Natural killer cell (primary cell): ENCODE results near the gene NME3. TPM values are rescaled to one million over a fixed set of nuclear protein-coding genes. Genes with fewer than 3 reads are reported as not detected.

Experiments
- ATAC-seq, 3 donors: fragments of 150-1000 bp in 2 of 3; fragments of 200-7000 bp in 1 of 3; cut with Tn5 transposase; 1 replicate in 1 of 3; 2 replicates in 2 of 3; pipeline ENCODE4 v1.10.0; 2021; ENCODE audit warnings: mild to moderate bottlenecking in 2 of 3, moderate library complexity in 2 of 3
- DNase-seq, 2 donors: peaks; one replicate each; pipeline versions ENCODE4 v3.0.0 to v3.0.0-alpha.2; 2013 to 2021; ENCODE audit warnings: mixed read lengths in 1 of 2
- H3K27ac ChIP-seq: one replicate; pipeline ENCODE4 v1.5.1; 2013; ENCODE audit warnings: mild to moderate bottlenecking, low read length
- H3K27me3 ChIP-seq: one replicate; pipeline ENCODE4 v1.6.1; 2013; ENCODE audit warnings: low read length; ENCODE audit not compliant: control insufficient read depth, insufficient read depth
- H3K36me3 ChIP-seq: one replicate; pipeline ENCODE4 v1.6.1; 2013; ENCODE audit warnings: low read length; ENCODE audit not compliant: control insufficient read depth, insufficient read depth
- H3K4me1 ChIP-seq: one replicate; pipeline ENCODE4 v1.6.1; 2013; ENCODE audit warnings: low read length; ENCODE audit not compliant: control insufficient read depth, insufficient read depth
- H3K4me3 ChIP-seq: one replicate; pipeline ENCODE4 v1.5.1; 2013; ENCODE audit warnings: low read length
- H3K9me3 ChIP-seq: one replicate; pipeline ENCODE4 v1.6.1; 2013; ENCODE audit warnings: low read length; ENCODE audit not compliant: control insufficient read depth, insufficient read depth
- H3K27ac Mint-ChIP-seq, 2 donors: one replicate each; pipeline ENCODE4 v1.8.0; 2022; ENCODE audit warnings: mild to moderate bottlenecking in 2 of 2, mixed read lengths in 2 of 2, moderate library complexity in 1 of 2
- H3K27me3 Mint-ChIP-seq, 2 donors: one replicate each; pipeline ENCODE4 v1.8.0; 2022; ENCODE audit warnings: low read depth in 2 of 2, mixed read lengths in 2 of 2
- H3K36me3 Mint-ChIP-seq: one replicate; pipeline ENCODE4 v1.8.0; 2022; ENCODE audit warnings: mixed read lengths
- H3K4me1 Mint-ChIP-seq, 2 donors: one replicate each; pipeline ENCODE4 v1.8.0; 2022; ENCODE audit warnings: mixed read lengths in 2 of 2
- H3K4me3 Mint-ChIP-seq: one replicate; pipeline ENCODE4 v1.8.0; 2022; ENCODE audit warnings: mild to moderate bottlenecking, moderate library complexity, mixed read lengths
- H3K9me3 Mint-ChIP-seq, 2 donors: one replicate each; pipeline ENCODE4 v1.8.0; 2022; ENCODE audit warnings: mixed read lengths in 2 of 2
- WGBS: methylation state at CpG from one replicate; pipeline ENCODE4 v1.1.7; 2013; ENCODE audit warnings: missing lambda C conversion rate; ENCODE audit not compliant: insufficient coverage; 5-methylcytosine and 5-hydroxymethylcytosine counted together
- intact Hi-C: fragments of 100-400 bp; cut with micrococcal nuclease; formaldehyde crosslinking; loops from one replicate; pipeline ENCODE4 v1.14.2; 2022
- total RNA-seq, 4 donors: library from RNA; stranded (reverse); fragments of 120-200 nt in 1 of 4; gene quantifications; one replicate each; pipeline versions ENCODE4 v1.2.3 to v1.2.4, GENCODE V29; 2013 to 2022
- TF ChIP-seq, protein P1 (sequence below): fragments of 200-600 bp; IDR thresholded peaks from one replicate; pipeline ENCODE4 v1.8.0; 2022; ENCODE audit warnings: antibody characterized with exemption

NME3 gene
- total RNA-seq, 3 donors from 2014 or later (not counting 1 experiment from before 2014, with no cell fraction given): 40.6 to 50.3 (median 46.2) TPM

DNA sequence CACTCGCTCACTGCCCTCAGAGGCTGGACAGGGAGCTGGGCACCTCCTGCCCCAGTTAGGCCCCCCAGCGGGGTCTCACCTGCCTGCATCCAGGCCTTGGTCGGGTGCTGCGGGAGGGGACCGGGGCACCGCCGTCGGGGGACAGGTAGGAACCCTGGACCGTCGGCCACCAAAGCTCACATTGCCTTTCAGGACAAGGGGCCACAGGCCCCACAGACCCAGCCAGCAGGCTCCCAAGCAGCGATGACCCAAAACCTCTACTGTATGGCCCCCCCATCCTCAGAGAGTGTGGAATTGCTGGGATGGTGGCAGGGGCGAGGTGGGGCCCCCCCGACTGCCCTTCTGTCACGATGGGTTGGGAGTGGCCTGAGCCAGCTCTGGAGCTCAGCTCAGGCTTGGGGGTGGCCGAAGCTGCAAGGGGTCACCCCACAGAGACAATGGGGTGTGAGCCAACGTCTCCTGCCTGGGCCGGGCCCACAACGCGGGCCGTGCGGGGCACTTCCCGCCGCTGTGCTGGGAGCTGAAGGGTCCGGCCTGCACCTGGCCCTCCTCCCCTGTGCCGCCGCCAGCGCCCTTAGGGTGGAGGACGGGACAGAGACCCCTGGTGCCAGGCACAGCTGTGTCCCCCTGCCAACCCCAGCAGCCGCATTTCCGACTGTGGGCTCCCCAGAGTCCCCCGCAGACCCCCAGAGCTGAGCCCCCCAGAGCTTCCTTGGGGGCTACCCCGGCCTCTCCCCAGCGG lies 21.7 kb upstream of the NME3 start:
- Mint-ChIP-seq H3K27ac (no peak overlapping the region), H3K27me3 (no peaks in the 10 kb centered on the region), H3K4me3 (no peak overlapping the region), H3K9me3 (no peaks in the 10 kb centered on the region), H3K4me1 (peaks cover 6% of the 10 kb centered on the region in 2 donors), H3K36me3 (no peaks in the 10 kb centered on the region)
- 96% methylated on average over 32 of the region's 33 CpGs for WGBS
- Histone ChIP-seq H3K27me3 (no peaks in the 10 kb centered on the region), H3K9me3 (peaks cover 3% of the 10 kb centered on the region), H3K4me3 (no peak overlapping the region), H3K27ac (no peak overlapping the region), H3K4me1 (no peaks in the 10 kb centered on the region), H3K36me3 (peaks cover 10% of the 10 kb centered on the region)
- TF ChIP-seq, protein P1, sequence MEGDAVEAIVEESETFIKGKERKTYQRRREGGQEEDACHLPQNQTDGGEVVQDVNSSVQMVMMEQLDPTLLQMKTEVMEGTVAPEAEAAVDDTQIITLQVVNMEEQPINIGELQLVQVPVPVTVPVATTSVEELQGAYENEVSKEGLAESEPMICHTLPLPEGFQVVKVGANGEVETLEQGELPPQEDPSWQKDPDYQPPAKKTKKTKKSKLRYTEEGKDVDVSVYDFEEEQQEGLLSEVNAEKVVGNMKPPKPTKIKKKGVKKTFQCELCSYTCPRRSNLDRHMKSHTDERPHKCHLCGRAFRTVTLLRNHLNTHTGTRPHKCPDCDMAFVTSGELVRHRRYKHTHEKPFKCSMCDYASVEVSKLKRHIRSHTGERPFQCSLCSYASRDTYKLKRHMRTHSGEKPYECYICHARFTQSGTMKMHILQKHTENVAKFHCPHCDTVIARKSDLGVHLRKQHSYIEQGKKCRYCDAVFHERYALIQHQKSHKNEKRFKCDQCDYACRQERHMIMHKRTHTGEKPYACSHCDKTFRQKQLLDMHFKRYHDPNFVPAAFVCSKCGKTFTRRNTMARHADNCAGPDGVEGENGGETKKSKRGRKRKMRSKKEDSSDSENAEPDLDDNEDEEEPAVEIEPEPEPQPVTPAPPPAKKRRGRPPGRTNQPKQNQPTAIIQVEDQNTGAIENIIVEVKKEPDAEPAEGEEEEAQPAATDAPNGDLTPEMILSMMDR: no peak
- intact Hi-C loops: no loop called here
- ATAC-seq (no peak), DNase-seq (no peak)

DNA sequence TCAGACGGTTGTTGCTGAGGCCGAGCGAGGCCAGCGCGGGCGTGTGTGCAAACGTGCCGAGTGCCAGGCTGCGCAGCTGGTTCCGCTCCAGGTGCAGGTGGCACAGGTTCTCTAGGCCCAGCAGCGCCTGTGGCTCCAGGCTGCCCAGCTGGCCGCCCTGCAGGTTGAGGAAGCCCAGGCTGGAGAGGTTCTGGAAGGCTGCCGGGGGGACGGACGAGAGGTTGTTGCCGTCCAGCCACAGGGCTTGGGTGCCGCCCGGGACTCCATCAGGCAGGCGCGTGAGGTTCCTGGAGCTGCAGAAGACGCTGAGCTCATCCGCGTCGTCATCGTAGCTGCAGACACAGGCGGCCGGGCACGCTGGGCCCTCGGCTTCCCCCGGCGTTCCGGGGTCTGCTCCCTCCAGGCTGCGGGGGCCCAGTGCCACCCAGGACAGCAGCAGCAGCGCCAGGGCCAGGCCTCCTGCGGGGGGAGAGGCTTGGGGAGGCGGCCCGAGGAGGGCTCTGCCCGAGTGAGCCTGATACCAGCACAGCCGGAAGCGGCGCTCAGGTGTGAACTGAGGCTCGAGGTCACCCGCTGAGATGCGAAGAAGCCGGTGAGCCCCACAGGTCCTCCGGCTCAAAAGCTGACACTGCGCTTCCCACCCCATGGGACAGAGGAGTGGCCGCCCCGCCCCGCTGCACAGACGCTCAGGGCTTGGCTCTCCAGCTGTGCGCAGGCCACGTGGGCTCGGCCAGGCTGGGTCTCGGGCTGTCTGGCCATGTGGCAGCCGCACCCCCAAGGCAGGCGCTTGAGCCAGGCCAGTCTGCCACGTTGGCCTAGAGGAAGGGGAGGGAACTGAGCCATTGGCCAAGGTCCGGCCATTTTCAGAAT lies 20.8 kb upstream of the NME3 start:
- ATAC-seq: no peak
- TF ChIP-seq, protein P1: no peak
- Histone ChIP-seq H3K36me3 (peaks cover 14% of the 10 kb centered on the region), H3K9me3 (no peaks in the 10 kb centered on the region), H3K27me3 (no peaks in the 10 kb centered on the region), H3K27ac (no peak overlapping the region), H3K4me1 (no peaks in the 10 kb centered on the region), H3K4me3 (no peak overlapping the region)
- H3K27ac Mint-ChIP-seq: no peak overlapping the region
- 94% methylated on average over 59 of the region's 59 CpGs for WGBS
- no peaks in the 10 kb centered on the region for H3K36me3 Mint-ChIP-seq
- H3K27me3 Mint-ChIP-seq: no peaks in the 10 kb centered on the region
- intact Hi-C loops: no loop called here
- no peaks in the 10 kb centered on the region for H3K9me3 Mint-ChIP-seq
- no peak overlapping the region for H3K4me3 Mint-ChIP-seq
- DNase-seq: no peak
- H3K4me1 Mint-ChIP-seq: peaks cover 6% of the 10 kb centered on the region in 2 donors

DNA sequence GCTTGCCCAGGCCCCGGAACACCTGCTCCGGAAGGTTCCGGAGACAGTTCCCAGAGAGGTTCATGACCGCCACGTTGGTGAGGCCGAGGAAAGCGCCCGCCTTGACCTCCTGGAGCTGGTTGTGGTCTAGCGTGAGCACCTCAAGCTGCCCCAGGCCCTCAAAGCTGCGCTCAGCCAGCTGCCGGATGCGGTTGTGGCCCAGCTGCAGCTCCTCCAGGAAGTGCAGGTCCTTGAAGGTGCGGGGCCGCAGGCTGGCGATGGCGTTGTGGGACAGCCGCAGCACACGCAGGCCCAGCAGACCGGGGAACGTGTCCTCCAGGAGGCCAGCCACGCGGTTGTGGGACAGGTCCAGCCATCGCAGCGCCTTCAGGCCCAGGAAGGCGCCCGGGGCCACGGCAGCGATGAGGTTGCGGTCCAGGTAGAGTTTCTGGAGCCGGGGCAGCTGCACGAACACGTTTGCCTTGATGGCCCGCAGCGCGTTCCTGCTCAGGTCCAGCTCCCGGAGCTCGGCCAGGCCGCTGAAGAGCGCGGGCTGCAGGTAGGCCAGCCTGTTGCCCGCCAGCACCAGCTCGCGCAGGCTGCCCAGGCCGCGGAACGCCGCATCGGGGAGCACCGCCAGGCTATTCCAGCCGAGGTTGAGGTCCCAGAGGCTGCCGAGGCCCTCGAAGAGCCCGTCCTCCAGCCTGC lies 20.1 kb upstream of the NME3 start:
- H3K27me3 ChIP-seq: no peaks in the 10 kb centered on the region
- H3K27me3 Mint-ChIP-seq: no peaks in the 10 kb centered on the region
- DNase-seq (no peak), ATAC-seq (no peak)
- no peak overlapping the region for H3K4me3 Mint-ChIP-seq
- WGBS: 96% methylated on average over 53 of the region's 53 CpGs
- intact Hi-C loops: no loop called here
- peaks cover 20% of the 10 kb centered on the region for H3K36me3 ChIP-seq
- H3K9me3 ChIP-seq: no peaks in the 10 kb centered on the region
- H3K4me3 ChIP-seq: no peak overlapping the region
- no peaks in the 10 kb centered on the region for H3K9me3 Mint-ChIP-seq
- no peaks in the 10 kb centered on the region for H3K4me1 ChIP-seq
- TF ChIP-seq, protein P1: no peak
- H3K27ac ChIP-seq: no peak overlapping the region
- H3K27ac Mint-ChIP-seq: no peak overlapping the region
- no peaks in the 10 kb centered on the region for H3K36me3 Mint-ChIP-seq
- H3K4me1 Mint-ChIP-seq: peaks cover 6% of the 10 kb centered on the region in 2 donors
